Breast epithelium (tissue), 3 donors: Measurements from ENCODE around the gene NPTX2.

Source experiments
- CTCF ChIP-seq, 3 donors: fragments of 450-650 bp; IDR thresholded peaks; one replicate each; pipeline ENCODE4 v1.5.1; 2016 to 2017; ENCODE audit warnings: antibody characterized with exemption in 3 of 3, mild to moderate bottlenecking in 3 of 3, moderate library complexity in 3 of 3
- POLR2A ChIP-seq: fragments of 450-650 bp; IDR thresholded peaks from one replicate; pipeline ENCODE4 v1.6.1; 2016; ENCODE audit warnings: antibody characterized with exemption, mild to moderate bottlenecking, moderate library complexity
- POLR2AphosphoS5 ChIP-seq, 3 donors: sonication (generic); formaldehyde crosslinking; IDR thresholded peaks; one replicate each; pipeline ENCODE4 v1.6.1; 2017; ENCODE audit warnings: antibody characterized with exemption in 3 of 3

- no peak for TF ChIP-seq POLR2A
- no peak for TF ChIP-seq CTCF (IDR thresholded peaks at IDR 0.05)
- TF ChIP-seq POLR2AphosphoS5 (IDR thresholded peaks at IDR 0.05) = no peak
Measured at GRCh38 chr7:98651760-98652159, 34.7 kb downstream of the NPTX2 start.
